Fibroblast of lung (primary cell): ENCODE results near the gene P3H3.

Experiments
- EZH2 ChIP-seq: IDR thresholded peaks from 2 replicates; pipeline ENCODE4 v1.5.1; 2012; ENCODE audit warnings: low read length, control low read depth, mild to moderate bottlenecking; ENCODE audit errors: missing control alignments
- TF ChIP-seq, protein P1 (sequence below), 2 donors: IDR thresholded peaks in 1 of 2; conservative IDR thresholded peaks in 1 of 2; 1 replicate in 1 of 2; 2 replicates in 1 of 2; pipeline ENCODE4 v1.5.1; 2011 to 2012; ENCODE audit warnings: low read length in 2 of 2, control low read depth in 1 of 2, inconsistent platforms in 1 of 2, low read depth in 1 of 2, mild to moderate bottlenecking in 1 of 2

DNA sequence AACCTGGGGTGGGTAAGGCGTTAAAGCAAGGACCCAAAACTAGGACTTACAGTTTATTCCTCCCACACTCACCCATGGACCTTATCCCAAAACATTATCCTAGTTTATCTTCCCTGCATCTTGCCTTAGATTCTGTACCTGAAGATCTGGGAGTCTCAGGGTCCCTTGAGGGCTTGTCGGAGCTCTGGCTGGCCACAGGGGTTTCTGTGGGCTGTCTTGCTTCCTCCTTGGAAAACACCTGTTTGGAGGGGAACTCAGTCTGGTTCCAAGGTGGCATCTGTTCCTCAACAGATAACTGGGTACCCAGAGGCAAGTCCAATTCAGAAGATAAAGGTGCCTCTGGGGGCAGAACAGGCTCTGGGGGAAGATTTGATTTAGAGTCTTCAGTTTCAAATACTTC lies 21.2 kb downstream of the P3H3 start:
- TF ChIP-seq, protein P1, sequence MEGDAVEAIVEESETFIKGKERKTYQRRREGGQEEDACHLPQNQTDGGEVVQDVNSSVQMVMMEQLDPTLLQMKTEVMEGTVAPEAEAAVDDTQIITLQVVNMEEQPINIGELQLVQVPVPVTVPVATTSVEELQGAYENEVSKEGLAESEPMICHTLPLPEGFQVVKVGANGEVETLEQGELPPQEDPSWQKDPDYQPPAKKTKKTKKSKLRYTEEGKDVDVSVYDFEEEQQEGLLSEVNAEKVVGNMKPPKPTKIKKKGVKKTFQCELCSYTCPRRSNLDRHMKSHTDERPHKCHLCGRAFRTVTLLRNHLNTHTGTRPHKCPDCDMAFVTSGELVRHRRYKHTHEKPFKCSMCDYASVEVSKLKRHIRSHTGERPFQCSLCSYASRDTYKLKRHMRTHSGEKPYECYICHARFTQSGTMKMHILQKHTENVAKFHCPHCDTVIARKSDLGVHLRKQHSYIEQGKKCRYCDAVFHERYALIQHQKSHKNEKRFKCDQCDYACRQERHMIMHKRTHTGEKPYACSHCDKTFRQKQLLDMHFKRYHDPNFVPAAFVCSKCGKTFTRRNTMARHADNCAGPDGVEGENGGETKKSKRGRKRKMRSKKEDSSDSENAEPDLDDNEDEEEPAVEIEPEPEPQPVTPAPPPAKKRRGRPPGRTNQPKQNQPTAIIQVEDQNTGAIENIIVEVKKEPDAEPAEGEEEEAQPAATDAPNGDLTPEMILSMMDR (conservative IDR thresholded peaks at IDR 0.05 in 1 of 2, IDR thresholded peaks at IDR 0.05 in 1 of 2; ENCODE audit: low read depth in 1 of 2, low read length in 2 of 2): no peak
- no peak for TF ChIP-seq EZH2
